ENCODE results near the gene BCAR3.

Gene BCAR3

DNA sequence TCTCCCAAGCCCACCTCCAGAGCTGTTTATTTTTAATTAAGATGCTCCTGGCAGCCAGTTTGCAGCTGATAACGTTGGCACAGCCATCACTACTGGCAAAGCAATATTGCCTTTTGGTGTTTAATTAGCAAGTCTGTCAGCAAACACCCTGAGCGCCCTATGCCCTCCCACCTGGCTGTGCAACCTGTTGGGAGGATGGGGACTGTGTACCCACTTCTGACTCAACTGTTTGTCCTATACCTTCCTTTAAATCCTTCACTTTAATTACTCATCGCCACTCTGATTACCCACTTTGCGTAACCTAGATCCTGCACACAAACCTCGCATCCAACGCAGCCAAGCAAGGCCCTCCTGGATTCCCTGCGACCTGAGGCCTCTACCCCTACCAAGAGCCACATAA is 67.1 kb downstream of the BCAR3 start:
- no peak for DNase-seq

DNA sequence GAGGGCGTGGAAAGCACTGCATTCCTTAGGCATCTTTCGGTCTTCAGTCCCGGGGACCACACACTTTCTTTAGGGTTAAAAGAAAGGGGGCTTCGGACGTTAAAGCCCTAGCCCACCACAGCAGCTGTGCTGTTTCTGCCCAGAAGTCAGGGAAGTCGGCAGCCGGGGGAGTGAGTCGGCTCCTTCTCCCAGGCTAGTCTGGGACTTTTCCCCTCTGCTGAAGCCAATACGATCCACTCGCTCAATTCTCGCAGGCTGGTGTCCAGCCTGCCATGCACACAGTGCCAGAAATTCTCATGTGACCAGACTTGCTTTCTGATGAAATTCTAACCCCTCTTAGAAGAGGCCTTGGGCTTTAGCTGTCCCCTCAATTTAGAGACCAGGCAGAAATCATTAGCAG is 67.7 kb downstream of the BCAR3 start:
- no peak for DNase-seq

DNA sequence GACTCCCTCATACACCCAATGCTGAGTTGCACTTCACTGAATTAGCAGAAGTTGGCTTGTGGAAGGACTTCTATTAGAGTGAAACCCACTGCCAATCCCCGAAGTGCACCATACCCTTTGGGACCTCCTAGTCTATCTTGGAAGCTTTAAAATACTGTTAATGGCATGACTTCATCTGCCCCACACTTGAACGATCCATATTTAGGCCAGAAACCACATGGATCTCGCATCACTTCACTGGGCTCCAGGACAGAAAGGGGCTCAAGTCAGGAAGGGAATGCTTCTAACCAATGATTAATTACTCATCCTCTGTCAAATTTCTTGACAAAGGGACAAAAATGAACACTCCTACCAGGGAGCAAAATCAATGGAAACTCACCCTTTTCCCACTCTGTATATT is 69.1 kb downstream of the BCAR3 start:
- no peak for DNase-seq

DNA sequence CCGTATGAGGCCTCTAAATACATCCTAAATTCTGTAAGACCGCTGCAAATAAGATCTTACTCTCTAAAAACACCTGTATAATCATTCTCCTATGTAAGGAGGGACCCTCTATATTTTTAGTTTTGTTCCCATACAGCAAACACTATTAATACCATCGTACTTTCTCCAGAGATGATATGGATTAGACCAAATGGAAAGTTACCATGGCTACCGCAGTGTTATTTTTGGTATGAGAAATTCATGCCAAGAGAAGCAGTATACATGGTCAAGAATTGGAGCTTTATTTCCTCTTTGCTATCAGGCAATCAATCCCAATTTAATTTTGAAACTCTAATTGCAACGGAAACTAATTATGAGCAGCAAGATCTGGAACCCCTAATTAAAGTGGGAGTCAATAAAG is 70.0 kb downstream of the BCAR3 start:
- no peak for DNase-seq

DNA sequence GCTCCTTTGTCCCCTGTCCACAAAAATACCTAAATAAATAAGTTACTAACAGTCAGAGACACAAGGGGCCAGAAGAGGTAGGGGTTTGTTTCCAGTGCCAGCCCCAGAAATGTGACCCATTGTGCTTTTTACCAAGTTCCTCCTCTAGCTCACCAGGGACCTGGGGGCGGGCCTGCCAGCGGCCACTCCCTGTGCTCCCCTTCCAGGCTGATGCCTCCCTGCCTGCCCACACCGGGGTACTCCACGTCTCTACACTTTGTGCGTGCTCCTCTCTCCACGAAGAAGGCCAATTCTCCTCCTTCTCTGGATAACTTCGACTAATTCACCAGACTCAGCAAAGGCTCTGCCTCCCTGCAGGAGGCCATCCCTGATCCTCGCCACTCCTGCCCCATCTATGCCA is 72.1 kb downstream of the BCAR3 start:
- DNase-seq, result no peak

DNA sequence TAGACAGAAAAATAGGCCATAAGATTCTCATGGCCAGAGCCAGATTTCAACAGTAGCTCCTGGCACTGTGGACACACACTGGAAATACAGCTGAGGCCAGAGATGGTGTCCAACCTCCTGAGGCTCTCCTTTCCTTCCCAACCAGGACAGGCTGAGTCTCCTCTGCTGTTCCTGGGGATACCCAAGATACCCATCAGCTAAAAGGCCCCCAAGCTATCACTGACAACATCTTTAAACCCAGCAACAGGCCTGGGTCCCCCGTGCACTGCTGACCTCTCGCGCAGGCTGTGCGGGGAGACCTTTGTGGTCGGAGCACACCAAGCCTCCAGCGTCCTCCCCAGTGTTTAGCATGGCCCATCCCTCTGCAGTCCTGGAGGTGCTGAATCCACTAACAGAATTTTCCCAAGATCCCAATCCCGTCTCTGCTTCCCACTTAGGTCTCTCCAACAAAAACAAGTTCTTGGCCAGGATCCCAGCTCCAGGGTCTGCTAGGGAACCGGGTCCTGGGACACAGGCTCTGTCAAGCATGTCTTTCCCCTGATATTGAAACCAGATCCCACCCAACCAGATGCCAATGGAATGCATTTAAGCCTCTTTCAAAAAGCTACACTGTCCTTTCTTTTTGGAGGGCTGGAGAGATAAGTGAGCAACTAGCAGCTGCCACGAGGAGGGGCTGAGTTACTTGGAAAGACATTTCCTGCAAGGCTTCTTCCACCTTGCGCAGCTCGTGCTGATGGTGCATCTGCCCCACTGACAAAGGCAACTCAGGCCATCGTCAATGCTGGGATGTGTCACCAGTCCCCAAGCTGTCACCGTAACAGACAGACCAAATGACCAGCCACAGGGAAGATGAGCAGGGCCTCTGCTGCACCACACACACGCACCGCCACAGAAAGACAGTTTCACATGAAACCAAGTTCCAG is 73.2 kb downstream of the BCAR3 start:
- DNase-seq, result no peak

DNA sequence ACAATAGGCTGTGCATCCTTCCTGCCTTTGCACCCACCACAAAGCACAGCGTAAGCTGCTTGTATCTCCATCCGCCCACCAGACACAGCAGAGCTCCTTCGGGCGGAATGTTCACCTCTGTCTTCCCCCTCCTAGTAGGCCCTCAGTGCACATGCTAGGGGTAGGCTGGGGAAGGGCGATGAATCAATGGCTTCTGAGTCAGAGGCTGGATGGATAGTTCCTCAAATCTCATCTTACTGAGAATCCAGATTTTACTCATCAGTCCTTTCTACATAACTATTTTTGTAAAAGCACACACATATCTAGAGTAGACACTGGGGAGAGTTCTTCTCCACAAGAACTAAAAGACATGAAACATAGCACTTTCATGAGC is 73.8 kb downstream of the BCAR3 start:
- no peak for DNase-seq

DNA sequence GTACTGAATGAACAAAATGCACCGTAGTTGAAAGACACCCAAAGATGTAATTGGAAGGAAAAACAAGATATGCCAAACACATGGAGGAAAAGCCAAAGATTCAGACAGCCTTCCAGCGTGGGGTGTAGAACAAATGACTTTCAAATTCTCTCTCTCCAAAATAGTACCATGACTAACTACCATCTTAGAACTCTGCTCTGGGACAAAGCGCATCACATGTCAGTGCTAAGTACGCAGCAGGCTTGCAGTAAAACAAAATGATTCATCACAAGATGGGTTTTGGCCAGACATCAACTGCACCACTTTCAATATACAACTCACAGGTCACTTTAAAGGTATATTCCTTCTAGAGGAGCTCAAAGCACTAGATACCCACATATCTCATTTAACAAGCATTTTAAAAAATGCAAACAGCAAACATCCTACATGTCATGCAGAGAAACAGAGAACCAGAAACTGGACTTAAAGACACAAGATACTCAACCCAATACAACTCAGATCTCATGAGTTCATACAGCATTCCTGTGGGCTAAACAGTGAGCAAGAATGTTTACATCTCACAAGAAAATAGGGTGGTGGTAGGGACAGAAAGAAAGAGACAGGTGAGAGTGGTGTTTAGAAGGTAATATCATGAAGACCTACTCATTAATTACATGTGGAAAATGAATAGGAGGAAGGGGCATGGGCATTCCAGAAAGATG is 75.7 kb downstream of the BCAR3 start:
- no peak for DNase-seq

DNA sequence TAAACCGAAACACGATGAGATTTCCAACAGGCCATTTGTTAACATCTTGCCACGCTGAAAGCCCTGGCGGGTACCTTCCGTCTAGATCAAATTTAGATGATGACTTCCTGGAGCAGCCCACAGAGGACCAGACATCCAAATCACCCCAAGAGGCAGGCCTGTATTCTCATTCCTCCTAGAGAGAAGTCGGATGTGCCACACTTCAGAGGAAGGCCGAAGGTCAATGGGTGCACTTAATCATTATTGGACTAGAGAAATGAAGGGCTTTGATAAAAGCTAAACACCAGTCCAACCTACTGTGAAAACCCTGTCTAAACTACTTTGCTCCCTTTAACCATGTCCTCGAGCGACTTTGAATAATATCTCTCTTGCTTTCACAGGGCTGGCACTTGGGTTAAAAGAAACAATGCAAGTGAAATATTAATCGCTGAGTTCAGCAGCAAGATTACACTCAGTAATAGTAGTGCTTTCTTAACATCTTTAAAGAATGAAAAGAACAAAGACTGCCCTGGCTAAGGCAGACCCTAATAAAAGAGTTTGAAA is 76.5 kb downstream of the BCAR3 start:
- DNase-seq, result no peak

DNA sequence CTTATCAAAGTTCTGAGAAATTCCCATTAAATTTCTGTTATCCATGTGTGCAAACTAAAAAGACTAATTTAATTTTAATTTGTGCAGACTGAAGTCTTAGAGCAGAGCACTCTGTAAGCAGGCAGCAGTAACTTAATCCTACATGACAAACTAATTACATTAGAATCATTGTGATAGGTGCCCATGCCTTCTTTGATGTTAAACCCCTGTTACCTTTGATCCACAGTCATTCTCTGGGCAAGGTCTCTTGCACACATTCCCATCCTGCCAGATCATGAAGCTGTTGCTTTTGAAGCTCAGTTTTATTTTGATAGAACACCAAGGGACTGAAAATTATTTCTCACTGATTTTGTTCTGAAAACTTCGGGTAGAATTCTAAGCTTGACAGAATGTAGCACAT is 77.2 kb downstream of the BCAR3 start:
- DNase-seq, result no peak

DNA sequence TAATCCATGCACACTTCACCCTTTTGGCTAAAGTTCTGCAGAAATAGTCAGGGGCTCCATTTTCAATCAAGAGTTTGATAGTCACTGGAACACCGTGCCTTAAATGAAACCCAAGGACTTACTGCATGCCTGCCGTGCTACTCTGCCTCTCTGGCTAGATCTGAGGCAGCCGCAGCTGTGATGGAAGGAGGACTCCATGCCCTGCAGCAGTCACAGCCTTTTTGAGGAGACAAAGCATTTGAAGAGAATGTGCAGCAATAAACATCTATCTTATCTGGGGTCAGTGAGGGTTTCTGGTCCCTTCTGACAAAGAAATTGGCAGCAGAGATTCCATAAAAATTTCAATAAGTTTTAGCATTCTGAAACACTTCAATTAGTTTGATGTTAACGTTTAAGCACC is 78.0 kb downstream of the BCAR3 start:
- DNase-seq, result no peak

DNA sequence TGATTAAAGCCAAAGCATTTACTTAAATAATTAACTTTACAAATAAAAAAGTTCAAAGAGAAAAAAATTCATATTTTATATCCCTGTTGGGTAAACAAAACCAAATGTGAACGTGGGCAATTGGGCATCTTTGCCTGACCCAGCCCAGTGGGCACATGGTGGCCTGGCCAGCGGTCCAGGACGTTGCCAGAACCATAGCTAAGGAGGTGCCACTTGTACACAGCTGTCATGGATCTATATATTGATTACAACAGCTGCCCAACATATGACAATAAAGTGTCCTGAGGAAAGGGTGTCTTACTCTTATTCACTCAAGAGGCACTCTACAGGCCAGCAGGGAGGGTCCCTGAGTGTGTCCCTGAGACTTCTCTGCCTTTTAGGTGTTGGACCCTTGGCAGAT is 78.5 kb downstream of the BCAR3 start:
- DNase-seq, result no peak

DNA sequence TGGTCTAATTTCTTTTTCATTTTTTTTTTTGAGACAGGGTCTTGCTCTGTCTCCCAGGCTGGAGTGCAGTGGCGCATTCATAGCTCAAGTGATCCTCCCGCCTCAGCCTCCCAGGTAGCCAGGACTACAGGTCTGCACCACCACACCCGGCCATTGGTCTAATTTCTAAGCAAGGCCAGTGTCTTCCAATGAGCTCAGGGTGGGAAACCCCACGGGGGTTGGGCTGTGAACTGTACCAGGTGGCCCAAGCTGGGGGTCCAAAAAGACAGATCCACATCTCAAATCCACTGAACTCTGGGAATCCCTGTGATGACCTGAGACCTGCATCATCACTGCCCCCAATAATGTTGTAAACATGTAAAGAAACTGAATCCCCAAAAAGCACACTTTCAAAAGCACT is 79.5 kb downstream of the BCAR3 start:
- no peak for DNase-seq

DNA sequence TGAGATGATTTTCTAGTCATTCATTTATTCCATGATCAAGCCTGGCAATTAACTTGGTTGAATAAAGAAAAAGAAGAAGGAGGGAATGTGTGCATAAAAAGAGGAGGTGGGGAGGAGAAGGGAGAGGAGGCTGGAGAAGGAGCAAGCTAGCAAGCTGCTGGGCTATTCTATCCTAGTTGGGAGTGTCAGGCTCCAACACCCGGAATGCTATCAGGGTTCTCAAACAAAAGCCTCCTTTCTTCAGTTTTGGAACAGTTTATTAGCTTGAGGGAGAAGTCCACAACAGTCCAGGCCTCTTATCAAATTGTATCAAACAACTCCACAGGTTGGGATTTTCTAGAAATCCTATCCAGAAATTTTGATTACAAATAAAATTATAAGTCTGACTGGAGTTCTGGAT is 80.0 kb downstream of the BCAR3 start:
- no peak for DNase-seq

DNA sequence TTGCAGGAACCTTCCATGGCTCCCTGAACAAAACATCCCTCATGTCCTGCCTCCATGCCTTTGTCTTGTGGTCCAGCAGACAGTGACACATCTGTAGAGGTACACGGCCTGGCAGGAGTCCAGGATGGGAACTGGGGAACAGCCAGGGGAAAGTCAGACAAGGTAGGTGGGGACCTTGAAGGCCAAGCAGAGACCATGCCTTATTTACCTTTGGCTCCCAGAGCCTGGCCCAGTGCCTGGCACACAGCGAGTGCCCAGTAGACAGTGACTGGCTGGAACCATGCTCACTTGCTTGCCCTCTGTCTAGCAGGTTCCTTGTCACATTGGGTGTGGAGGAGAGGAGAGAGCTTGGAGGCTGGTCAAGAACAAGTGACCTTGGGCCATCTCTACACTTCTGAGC is 81.0 kb downstream of the BCAR3 start:
- DNase-seq, result no peak

DNA sequence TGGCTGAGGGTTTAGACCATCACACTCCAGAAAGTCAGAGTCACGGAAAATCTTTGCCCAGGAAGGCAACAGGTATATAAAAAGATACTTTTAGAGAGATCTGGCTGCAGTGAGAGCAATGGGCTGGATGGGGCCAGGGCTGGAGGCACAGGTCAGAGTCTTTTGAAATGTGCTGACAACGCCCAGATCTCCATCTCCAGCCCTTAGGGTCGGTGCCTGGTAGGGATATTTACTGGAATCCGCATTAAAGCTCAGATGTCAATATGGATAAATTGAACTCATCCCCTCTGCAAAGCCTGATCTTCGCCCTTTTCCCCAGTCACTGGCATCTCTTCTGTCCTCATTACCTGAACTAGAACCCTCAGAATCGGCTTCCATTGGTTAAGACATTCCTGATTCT is 82.2 kb downstream of the BCAR3 start:
- DNase-seq, result no peak

DNA sequence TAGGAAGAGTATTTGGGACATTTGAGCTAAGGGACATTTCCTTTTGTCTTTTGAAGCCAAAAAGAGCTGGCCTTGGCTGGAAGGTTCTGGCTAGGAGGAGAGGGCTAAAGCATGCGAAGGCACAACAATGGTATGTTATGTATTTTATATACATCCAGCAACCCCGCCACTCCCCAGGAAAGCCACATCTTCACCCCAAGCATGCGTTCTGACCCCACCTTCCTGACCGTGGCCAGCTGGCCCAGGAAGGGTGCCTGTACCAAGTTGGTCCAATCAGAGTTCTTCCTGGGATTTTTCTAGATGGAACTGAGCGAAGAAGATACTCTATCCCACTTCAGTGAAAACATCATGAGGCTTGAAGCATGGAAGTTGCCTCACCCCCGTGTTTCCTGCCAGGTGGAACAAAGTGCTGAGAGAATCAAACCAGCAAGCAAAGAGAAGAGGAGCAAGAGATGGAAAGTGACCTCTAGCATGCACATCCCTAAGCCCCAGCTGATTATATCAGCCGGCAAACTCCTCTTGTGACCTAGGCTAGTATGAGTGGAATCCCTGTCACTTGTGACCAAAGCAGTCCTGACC is 82.7 kb downstream of the BCAR3 start:
- no peak for DNase-seq

DNA sequence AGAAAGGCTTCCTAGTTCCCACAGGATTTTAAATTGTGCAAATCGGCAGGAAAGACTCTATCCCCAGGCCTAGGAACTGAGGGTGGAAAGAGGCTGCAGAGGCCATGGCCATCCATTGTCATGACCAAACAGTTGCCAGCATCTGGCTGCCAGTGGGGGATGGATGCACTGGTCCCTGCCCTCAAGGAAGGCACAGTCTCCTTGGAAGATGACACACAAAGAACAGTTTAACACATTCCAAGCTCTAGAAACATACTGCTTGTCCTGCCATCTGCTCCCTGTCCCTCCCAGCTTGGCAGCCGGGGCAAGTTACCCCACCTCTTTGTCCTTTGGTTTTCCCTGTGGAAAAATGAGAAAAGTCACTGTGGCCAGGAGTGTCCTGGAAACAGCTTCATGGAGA is 83.2 kb downstream of the BCAR3 start:
- no peak for DNase-seq

DNA sequence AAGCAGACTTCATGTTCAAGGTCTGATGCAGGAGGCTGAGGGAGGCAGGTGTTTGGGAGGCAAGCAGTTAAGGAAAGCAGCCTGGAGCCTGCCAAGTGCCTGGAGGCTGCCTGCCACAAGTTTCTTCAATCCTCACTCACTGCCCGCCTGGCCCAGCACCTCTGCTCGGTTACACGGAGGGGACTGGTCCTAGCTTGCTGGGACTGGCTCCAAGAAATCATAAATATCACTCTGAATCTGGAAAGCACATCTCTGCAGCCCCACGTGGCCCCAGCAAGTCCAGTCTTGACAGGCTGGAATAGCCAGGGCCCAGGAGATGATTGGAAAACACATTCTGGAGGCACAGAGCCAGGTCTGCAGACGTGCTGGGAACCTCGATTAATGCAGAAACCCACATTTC is 83.9 kb downstream of the BCAR3 start:
- DNase-seq, result no peak

DNA sequence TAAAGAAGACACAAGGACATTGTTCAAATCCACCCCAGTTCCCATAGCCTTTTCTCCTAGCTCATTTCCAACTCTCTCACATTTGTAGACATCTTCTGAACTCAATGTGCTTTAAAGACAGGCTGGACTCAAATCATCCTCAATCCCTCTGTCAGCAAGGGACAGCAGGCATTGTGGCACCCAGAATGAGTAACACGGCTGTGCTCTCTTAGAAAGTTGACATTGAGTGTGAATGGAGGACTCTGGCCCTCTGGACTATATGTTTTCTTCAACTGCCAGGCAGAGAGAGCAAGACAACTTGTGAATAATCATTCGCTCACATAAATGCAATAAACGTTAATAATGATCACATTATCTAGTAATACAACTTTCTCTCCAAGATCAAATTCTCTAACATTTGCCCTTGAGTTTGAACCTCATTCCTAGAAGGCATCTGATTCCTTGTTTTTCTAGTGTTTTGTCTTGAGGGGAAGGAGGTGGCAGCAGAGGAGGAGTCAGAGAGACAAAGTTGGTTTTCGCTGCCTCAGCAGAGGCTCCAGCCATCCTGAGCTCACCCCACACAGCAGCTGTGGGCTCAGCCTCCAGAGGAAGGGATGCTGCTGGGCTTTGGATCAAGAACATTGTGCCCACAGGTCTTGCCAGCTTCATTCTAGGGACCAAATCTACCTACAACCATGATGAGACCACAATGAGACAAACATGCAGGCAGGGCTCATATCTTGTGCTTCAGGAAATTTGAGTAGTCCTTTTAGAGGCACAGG is 85.1 kb downstream of the BCAR3 start:
- no peak for DNase-seq

DNA sequence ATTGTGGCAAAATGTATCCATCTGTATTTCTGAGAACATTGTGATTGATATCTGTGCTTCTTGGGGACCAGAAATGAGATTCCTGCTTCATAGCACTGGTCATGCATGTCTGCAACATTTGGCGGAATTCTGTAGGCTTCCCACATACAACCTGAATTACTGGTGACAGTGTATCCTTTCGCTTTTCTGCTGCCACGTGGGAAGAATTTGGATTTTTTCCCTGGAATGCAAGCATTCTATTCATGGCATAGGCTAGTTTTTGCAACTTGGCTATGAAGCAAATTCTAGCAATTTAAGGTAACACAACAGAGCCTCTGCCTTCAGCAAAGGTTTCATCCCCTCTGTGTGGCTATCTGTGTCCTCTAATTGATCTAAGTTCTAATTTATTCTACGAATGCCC is 85.9 kb downstream of the BCAR3 start:
- DNase-seq, result no peak

DNA sequence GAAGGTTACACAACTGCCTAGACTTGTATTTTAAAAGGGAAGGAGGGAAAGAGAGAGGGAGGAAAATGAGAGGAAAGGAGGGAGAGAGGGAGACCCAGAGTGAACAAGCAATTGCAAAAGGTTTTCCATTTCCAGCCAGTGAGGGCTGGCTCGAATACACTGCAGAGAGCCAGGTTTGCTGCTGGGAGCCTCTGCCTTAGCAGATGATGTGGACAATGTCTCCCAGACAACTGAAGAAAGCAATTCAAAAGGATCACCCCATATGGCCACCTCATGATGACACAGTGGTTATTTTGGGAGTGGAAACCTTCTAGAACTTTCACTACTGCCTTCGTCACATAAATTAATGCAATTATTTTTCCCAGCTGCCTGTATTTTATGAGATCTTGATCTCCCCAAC is 86.4 kb downstream of the BCAR3 start:
- DNase-seq, result no peak

DNA sequence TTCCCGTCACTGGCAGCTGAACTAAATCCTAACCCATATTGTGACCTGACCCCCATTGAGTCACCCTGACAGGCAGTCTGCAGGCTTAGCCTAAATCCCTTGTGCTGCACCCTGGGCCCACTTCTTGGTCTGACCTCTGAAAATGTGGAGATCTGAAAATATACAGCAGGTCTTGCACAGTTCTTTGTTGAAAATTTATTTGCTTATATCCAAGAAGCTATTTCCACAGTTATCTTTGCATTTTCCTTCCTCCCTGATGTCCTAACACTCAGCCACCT is 87.1 kb downstream of the BCAR3 start:
- no peak for DNase-seq
